ENCODE results near the gene TAF1.
"Not testable (repeated sequence)": the region's sequence is repeated elsewhere in the genome, so short reads cannot be mapped to it uniquely, and the experiment has no call there.

Gene TAF1, protein sequence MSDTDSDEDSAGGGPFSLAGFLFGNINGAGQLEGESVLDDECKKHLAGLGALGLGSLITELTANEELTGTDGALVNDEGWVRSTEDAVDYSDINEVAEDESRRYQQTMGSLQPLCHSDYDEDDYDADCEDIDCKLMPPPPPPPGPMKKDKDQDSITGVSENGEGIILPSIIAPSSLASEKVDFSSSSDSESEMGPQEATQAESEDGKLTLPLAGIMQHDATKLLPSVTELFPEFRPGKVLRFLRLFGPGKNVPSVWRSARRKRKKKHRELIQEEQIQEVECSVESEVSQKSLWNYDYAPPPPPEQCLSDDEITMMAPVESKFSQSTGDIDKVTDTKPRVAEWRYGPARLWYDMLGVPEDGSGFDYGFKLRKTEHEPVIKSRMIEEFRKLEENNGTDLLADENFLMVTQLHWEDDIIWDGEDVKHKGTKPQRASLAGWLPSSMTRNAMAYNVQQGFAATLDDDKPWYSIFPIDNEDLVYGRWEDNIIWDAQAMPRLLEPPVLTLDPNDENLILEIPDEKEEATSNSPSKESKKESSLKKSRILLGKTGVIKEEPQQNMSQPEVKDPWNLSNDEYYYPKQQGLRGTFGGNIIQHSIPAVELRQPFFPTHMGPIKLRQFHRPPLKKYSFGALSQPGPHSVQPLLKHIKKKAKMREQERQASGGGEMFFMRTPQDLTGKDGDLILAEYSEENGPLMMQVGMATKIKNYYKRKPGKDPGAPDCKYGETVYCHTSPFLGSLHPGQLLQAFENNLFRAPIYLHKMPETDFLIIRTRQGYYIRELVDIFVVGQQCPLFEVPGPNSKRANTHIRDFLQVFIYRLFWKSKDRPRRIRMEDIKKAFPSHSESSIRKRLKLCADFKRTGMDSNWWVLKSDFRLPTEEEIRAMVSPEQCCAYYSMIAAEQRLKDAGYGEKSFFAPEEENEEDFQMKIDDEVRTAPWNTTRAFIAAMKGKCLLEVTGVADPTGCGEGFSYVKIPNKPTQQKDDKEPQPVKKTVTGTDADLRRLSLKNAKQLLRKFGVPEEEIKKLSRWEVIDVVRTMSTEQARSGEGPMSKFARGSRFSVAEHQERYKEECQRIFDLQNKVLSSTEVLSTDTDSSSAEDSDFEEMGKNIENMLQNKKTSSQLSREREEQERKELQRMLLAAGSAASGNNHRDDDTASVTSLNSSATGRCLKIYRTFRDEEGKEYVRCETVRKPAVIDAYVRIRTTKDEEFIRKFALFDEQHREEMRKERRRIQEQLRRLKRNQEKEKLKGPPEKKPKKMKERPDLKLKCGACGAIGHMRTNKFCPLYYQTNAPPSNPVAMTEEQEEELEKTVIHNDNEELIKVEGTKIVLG (N-terminal part only)

GRCh38 chrX:71365875-71366673 is at the start of gene TAF1:
TAF1 (plus strand) TSS chrX:71366357; CDS start chrX:71366375, 18 bp downstream.
- no peaks in the 10 kb centered on the region for H3K27me3 ChIP-seq (ENCODE audit: insufficient read depth, low read length)

DNA sequence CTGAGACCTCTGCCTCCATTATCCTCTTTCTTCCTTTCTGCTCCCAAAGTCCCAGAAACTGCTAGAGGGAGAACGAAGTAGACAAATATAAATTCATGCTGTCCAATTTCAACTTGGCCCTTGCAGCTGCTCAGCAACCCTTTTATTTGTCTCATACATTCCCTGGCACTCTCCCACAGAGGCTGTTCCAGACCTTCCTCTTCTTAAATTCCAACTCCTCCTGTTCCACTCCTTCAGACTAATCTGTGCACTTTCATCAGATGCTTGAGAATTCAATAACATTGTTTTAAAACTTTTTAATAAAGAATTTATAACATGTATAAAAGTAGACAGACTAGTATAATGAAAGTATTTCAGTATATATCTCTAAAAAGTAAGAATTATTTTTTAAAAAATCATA is 49.2 kb upstream of the TAF1 start:
- H3K36me3 ChIP-seq (ENCODE audit: insufficient read depth, low read length); H3K4me3 ChIP-seq (ENCODE audit: low read length); H3K27me3 ChIP-seq (ENCODE audit: insufficient read depth, low read length); H3K4me1 ChIP-seq (ENCODE audit: insufficient read depth, low read length); H3K9me3 ChIP-seq (ENCODE audit: low read length); H2AFZ ChIP-seq (ENCODE audit: low read depth, low read length): not testable (repeated sequence)

More at GRCh38 chrX:71365875-71366673, at the start of gene TAF1:
- H3K4me1 ChIP-seq (ENCODE audit: insufficient read depth, low read length), result peaks cover 10% of the 10 kb centered on the region
- no peak within 1 kb of the TSS for H2AFZ ChIP-seq (ENCODE audit: low read depth, low read length)
- peak within 1 kb of the TSS; percentile 66 for H3K4me3 ChIP-seq (ENCODE audit: low read length)
- peaks cover 9% of the 10 kb centered on the region for H3K36me3 ChIP-seq (ENCODE audit: insufficient read depth, low read length)
- no peaks in the 10 kb centered on the region for H3K9me3 ChIP-seq (ENCODE audit: low read length)

DNA sequence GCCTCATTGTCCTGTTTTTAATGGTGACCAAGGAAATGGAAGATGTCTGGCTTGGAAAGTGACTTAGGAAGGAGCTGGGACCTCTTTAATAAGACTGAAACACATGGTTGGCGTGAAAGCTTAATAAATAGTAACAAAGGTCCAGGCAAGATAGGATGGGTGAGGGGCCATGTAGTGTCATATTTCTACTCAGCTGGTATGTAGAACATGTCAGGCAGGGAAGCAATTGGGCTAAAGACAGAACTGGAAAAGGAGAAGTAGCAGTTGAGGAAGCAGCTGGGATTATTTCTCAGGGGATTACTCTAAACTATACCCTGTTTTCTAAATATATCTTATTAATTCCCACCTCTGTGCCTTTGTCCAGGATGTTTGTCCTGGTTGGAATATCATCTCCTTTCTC is 46.0 kb upstream of the TAF1 start:
- Histone ChIP-seq H3K4me3 (ENCODE audit: low read length) (no peak overlapping the region), H2AFZ (ENCODE audit: low read depth, low read length) (no peak overlapping the region), H3K9me3 (ENCODE audit: low read length) (no peaks in the 10 kb centered on the region), H3K36me3 (ENCODE audit: insufficient read depth, low read length) (peaks cover 1% of the 10 kb centered on the region), H3K4me1 (ENCODE audit: insufficient read depth, low read length) (no peaks in the 10 kb centered on the region), H3K27me3 (ENCODE audit: insufficient read depth, low read length) (no peaks in the 10 kb centered on the region)

GRCh38 chrX:71321731-71322130 is 44.4 kb upstream of the TAF1 start:
- Histone ChIP-seq H3K4me3 (ENCODE audit: low read length) (no peak overlapping the region), H3K36me3 (ENCODE audit: insufficient read depth, low read length) (peaks cover 1% of the 10 kb centered on the region), H3K27me3 (ENCODE audit: insufficient read depth, low read length) (no peaks in the 10 kb centered on the region), H3K4me1 (ENCODE audit: insufficient read depth, low read length) (no peaks in the 10 kb centered on the region), H3K9me3 (ENCODE audit: low read length) (no peaks in the 10 kb centered on the region), H2AFZ (ENCODE audit: low read depth, low read length) (no peak overlapping the region)

DNA sequence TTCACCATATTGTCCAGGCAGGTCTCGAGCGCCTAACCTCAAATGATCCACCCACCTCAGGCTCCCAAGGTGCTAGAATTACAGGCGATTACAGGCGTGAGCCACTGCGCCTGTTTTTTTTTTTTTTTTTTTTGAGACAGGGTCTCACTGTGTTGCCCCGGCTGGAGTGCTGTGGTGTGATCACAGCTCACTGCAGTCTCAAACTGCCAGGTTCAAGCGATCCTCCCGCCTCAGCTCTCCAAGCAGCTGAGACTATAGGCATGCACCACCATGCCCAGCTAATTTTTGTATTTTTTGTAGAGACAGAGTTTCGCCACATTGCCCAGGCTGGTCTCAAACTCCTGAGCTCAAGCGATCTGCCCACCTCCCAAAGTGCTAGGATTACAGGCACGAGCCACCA is 41.7 kb upstream of the TAF1 start:
- H2AFZ ChIP-seq (ENCODE audit: low read depth, low read length); H3K4me3 ChIP-seq (ENCODE audit: low read length): not testable (repeated sequence)

GRCh38 chrX:71326394-71326793 is 39.8 kb upstream of the TAF1 start:
- Histone ChIP-seq H3K4me3 (ENCODE audit: low read length) (no peak overlapping the region), H3K4me1 (ENCODE audit: insufficient read depth, low read length) (no peaks in the 10 kb centered on the region), H3K9me3 (ENCODE audit: low read length) (no peaks in the 10 kb centered on the region), H2AFZ (ENCODE audit: low read depth, low read length) (no peak overlapping the region), H3K27me3 (ENCODE audit: insufficient read depth, low read length) (no peaks in the 10 kb centered on the region), H3K36me3 (ENCODE audit: insufficient read depth, low read length) (peaks cover 1% of the 10 kb centered on the region)

More for the DNA sequence above, 41.7 kb upstream of the TAF1 start:
- H3K4me1 ChIP-seq (ENCODE audit: insufficient read depth, low read length); H3K36me3 ChIP-seq (ENCODE audit: insufficient read depth, low read length); H3K9me3 ChIP-seq (ENCODE audit: low read length); H3K27me3 ChIP-seq (ENCODE audit: insufficient read depth, low read length): not testable (repeated sequence)

DNA sequence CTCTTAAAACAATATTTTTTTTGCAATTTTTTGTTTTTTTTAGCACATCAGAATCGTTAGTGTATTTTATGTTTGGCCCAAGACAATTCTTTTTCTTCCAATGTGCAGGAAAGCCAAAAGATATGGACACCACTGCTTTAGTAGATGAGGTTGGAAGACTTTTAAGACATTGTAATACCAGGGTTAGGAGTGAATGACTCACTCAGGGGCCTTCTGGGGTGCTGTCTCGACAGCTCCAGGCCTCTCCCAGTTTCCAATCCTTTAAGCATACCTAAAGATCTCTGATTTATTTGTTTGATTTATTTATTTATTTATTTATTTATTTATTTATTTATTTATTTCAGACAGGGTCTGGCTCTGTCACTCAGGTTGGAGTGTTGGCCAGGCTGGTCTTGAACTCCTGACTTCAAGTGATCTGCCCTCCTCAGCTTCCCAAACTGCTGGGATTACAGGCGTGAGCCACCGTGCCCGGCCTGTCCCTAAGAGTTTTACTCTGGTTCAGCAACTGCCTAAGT is 16.9 kb upstream of the TAF1 start:
- H3K4me1 ChIP-seq (ENCODE audit: insufficient read depth, low read length); H3K36me3 ChIP-seq (ENCODE audit: insufficient read depth, low read length); H2AFZ ChIP-seq (ENCODE audit: low read depth, low read length); H3K9me3 ChIP-seq (ENCODE audit: low read length); H3K27me3 ChIP-seq (ENCODE audit: insufficient read depth, low read length); H3K4me3 ChIP-seq (ENCODE audit: low read length): not testable (repeated sequence)

DNA sequence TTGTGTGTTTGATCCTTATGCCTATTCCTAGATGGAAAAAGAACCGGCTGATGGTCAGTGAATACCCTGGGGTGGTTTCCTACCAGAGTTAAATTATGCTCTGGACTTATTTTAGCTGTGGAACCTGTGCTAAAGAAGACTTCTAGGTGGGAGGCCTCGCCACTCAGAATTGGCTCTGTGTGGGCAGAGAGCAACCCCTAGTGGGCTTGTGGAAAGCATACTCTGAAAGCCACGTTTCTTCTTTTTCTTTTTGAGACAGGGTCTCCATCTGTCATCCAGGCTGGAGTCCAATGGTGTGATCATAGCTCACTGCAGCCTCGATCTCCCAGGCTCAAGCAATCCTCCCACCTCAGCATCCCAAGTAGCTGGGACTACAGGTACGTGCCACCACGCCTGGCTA is 16.3 kb upstream of the TAF1 start:
- H3K9me3 ChIP-seq (ENCODE audit: low read length); H3K4me1 ChIP-seq (ENCODE audit: insufficient read depth, low read length); H3K27me3 ChIP-seq (ENCODE audit: insufficient read depth, low read length); H3K36me3 ChIP-seq (ENCODE audit: insufficient read depth, low read length); H3K4me3 ChIP-seq (ENCODE audit: low read length); H2AFZ ChIP-seq (ENCODE audit: low read depth, low read length): not testable (repeated sequence)

- not testable (repeated sequence) for H3K4me1 ChIP-seq (ENCODE audit: insufficient read depth, low read length); H2AFZ ChIP-seq (ENCODE audit: low read depth, low read length); H3K36me3 ChIP-seq (ENCODE audit: insufficient read depth, low read length); H3K27me3 ChIP-seq (ENCODE audit: insufficient read depth, low read length); H3K9me3 ChIP-seq (ENCODE audit: low read length); H3K4me3 ChIP-seq (ENCODE audit: low read length)
Measured at GRCh38 chrX:71352439-71352838, 13.7 kb upstream of the TAF1 start.

DNA sequence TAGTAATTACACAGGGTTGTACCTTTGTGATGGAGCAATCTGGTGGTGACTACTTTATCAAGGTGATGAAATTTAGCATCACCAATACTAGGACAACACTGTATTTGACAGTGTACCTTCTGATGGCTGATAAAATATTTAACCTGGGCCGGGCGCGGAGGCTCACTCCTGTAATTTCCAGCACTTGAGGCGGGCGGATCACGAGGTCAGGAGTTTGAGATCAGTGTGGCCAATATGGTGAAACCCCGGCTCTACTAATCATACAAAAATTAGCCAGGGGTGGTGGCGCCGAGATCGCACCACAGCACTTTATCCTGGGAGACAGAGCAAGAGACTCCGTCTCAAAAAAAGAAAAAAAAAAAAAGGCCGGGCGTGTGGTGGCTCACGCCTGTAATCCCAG is 1.9 kb upstream of the TAF1 start:
- Histone ChIP-seq H3K4me1 (ENCODE audit: insufficient read depth, low read length) (peaks cover 10% of the 10 kb centered on the region), H3K9me3 (ENCODE audit: low read length) (no peaks in the 10 kb centered on the region), H2AFZ (ENCODE audit: low read depth, low read length) (no peak overlapping the region), H3K4me3 (ENCODE audit: low read length) (no peak overlapping the region), H3K36me3 (ENCODE audit: insufficient read depth, low read length) (peaks cover 3% of the 10 kb centered on the region), H3K27me3 (ENCODE audit: insufficient read depth, low read length) (no peaks in the 10 kb centered on the region)

DNA sequence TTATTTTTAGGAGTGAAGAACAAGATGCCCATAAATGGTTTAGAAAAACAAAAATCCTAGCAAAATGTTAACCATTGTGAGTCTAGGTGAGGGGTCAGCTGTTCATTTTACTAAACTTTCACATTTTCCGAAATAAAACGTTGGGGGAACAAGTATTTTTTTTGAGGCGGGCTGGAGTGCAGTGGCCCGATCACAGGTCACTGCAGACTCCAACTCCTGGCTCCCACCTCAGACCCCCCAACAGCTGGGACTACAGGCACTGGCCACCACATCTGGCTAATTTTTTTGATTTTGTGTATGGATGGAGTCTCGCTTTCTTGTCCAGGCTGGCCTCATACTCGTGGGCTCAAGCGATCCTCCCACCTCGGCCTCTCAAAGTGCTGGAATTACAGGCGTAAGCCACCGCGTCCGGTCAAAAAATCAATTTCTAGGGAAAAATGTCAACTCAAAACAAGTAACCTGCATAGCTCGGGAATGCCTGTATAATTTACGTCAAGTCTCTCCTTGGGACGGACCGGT is 742 bp upstream of the TAF1 start:
- H3K36me3 ChIP-seq (ENCODE audit: insufficient read depth, low read length), result peaks cover 3% of the 10 kb centered on the region

DNA sequence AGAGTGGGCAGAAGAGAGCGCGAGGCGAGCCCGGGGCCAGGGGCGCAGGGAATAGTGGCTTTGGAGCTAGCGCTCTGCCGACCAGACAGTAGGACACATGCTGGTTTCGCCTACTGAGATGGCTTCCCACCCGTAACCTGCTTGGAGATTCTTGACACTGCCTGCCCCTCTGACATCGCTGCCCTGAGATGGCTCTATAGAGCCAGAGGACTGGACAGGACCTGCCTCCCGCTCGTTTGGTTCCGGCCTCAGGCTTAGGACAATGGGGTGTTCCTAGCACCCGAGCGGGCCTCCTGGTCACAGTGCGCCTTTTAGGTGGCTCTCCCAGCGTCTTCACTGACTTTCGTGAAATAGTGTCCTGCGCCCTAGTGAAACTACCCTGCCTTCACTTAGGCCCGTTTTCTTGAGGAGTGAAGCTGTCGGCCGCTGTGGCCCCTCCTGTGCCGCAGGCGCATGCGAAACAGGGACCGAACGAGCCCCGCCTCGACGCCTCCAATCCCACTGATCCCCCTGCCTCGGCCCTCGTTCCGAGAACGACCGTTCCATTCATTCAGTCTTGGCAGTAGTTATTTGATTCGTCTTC is 608 bp downstream of the TAF1 start:
- no peaks in the 10 kb centered on the region for H3K9me3 ChIP-seq (ENCODE audit: low read length)
- peaks cover 10% of the 10 kb centered on the region for H3K4me1 ChIP-seq (ENCODE audit: insufficient read depth, low read length)
- H3K27me3 ChIP-seq (ENCODE audit: insufficient read depth, low read length), result no peaks in the 10 kb centered on the region
- H3K4me3 ChIP-seq (ENCODE audit: low read length), result peak overlapping the region; percentile 66
- H3K36me3 ChIP-seq (ENCODE audit: insufficient read depth, low read length), result peaks cover 15% of the 10 kb centered on the region
- no peak overlapping the region for H2AFZ ChIP-seq (ENCODE audit: low read depth, low read length)

More for the DNA sequence above, 742 bp upstream of the TAF1 start:
- peak overlapping the region; percentile 66 for H3K4me3 ChIP-seq (ENCODE audit: low read length)
- H3K27me3 ChIP-seq (ENCODE audit: insufficient read depth, low read length), result no peaks in the 10 kb centered on the region
- H3K9me3 ChIP-seq (ENCODE audit: low read length), result no peaks in the 10 kb centered on the region
- peaks cover 10% of the 10 kb centered on the region for H3K4me1 ChIP-seq (ENCODE audit: insufficient read depth, low read length)
- no peak overlapping the region for H2AFZ ChIP-seq (ENCODE audit: low read depth, low read length)
